ENCODE data around the gene SCNN1G. TPM values are rescaled to one million over a fixed set of nuclear protein-coding genes. Genes with fewer than 3 reads are reported as not detected.
A peak's percentile ranks its signal among the peaks of the same experiment; 100 is the strongest.

The SCNN1G gene
- total RNA-seq, 1 experiment from 2014 or later: not detected

DNA sequence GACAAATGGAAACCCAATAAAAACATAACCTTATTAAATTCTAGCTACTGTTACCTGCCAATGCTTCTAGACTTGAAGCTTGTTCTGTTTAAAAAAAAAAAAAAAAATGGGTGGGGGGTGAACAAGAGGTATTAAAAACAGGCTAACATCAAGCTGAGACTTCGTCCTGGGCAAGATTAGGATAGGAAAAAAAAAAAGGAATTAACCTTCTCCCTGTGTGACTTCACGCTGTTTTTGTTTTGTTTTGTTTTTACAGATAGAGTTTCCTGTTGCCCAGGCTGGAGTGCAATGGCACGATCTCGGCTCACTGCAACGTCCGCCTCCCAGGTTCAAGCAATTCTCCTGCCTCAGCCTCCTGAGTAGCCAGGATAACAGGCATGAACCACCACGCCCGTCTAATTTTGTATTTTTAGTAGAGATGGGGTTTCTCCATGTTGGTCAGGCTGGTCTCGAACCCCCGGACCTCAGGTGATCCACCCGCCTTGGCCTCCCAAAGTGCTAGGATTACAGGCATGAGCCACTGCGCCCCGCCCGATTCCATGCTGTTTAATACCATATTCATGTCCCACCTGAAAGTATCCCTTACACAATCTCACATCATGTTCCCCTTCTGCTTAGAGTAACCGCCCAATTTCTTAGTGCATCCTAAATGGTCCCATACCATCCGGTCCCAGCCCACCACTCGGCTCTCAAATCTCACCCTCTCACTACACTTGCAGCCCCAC is 35.5 kb upstream of the SCNN1G start:
- DNase-seq (ENCODE audit: low read depth, low spot score) (no peak), ATAC-seq (no peak)
- TF ChIP-seq, protein P1, sequence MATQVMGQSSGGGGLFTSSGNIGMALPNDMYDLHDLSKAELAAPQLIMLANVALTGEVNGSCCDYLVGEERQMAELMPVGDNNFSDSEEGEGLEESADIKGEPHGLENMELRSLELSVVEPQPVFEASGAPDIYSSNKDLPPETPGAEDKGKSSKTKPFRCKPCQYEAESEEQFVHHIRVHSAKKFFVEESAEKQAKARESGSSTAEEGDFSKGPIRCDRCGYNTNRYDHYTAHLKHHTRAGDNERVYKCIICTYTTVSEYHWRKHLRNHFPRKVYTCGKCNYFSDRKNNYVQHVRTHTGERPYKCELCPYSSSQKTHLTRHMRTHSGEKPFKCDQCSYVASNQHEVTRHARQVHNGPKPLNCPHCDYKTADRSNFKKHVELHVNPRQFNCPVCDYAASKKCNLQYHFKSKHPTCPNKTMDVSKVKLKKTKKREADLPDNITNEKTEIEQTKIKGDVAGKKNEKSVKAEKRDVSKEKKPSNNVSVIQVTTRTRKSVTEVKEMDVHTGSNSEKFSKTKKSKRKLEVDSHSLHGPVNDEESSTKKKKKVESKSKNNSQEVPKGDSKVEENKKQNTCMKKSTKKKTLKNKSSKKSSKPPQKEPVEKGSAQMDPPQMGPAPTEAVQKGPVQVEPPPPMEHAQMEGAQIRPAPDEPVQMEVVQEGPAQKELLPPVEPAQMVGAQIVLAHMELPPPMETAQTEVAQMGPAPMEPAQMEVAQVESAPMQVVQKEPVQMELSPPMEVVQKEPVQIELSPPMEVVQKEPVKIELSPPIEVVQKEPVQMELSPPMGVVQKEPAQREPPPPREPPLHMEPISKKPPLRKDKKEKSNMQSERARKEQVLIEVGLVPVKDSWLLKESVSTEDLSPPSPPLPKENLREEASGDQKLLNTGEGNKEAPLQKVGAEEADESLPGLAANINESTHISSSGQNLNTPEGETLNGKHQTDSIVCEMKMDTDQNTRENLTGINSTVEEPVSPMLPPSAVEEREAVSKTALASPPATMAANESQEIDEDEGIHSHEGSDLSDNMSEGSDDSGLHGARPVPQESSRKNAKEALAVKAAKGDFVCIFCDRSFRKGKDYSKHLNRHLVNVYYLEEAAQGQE (IDR thresholded peaks at IDR 0.05; ENCODE audit: low read depth): no peak
- no peak for TF ChIP-seq SP1 (IDR thresholded peaks at IDR 0.05; ENCODE audit: low read depth)
- TF ChIP-seq SRF (IDR thresholded peaks at IDR 0.05; ENCODE audit: low read depth): no peak
- no peak for TF ChIP-seq TCF7L2 (IDR thresholded peaks at IDR 0.05; ENCODE audit: borderline replicate concordance, extremely low read depth, insufficient read depth, insufficient read length)
- TF ChIP-seq, protein P2, sequence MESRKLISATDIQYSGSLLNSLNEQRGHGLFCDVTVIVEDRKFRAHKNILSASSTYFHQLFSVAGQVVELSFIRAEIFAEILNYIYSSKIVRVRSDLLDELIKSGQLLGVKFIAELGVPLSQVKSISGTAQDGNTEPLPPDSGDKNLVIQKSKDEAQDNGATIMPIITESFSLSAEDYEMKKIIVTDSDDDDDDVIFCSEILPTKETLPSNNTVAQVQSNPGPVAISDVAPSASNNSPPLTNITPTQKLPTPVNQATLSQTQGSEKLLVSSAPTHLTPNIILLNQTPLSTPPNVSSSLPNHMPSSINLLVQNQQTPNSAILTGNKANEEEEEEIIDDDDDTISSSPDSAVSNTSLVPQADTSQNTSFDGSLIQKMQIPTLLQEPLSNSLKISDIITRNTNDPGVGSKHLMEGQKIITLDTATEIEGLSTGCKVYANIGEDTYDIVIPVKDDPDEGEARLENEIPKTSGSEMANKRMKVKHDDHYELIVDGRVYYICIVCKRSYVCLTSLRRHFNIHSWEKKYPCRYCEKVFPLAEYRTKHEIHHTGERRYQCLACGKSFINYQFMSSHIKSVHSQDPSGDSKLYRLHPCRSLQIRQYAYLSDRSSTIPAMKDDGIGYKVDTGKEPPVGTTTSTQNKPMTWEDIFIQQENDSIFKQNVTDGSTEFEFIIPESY (IDR thresholded peaks at IDR 0.05; ENCODE audit: extremely low read depth, insufficient replicate concordance, low read length): no peak
- ChIA-PET CTCF (interaction anchor here (0.7 kb wide), 1 partner anchor 34 kb away, joined by 3 read pairs; no protein-coding TSS in a partner anchor), POLR2A (no interaction called here), RAD21 (ENCODE audit: low non-redundant PET in 1 of 2, low total read pairs in 2 of 2, uncharacterized antibody in 2 of 2, unreplicated experiment in 2 of 2) (no interaction called here)
- intact Hi-C loops (cut with micrococcal nuclease): no loop called here
- peaks cover 65% of the 10 kb centered on the region for H3K79me2 ChIP-seq (ENCODE audit: insufficient read depth, low read length)
- H3K4me2 ChIP-seq (ENCODE audit: low read length): peak overlapping the region; percentile 100
- H2AFZ ChIP-seq (ENCODE audit: low read depth, low read length, poor library complexity, severe bottlenecking): no peak overlapping the region
- no peaks in the 10 kb centered on the region for H3K27me3 ChIP-seq (ENCODE audit: insufficient read depth, low read length)
- no peak overlapping the region for H3K9ac ChIP-seq (ENCODE audit: low read length)
- H4K20me1 ChIP-seq (ENCODE audit: insufficient read depth): no peaks in the 10 kb centered on the region
- H3K36me3 ChIP-seq (ENCODE audit: control insufficient read depth in 1 of 2, insufficient read depth in 2 of 2, low read length in 2 of 2): no peaks in the 10 kb centered on the region
- peaks cover 17 to 31% of the 10 kb centered on the region in 2 experiments for H3K4me1 ChIP-seq (ENCODE audit: control insufficient read depth in 1 of 2, insufficient read depth in 2 of 2, low read length in 2 of 2)
- H3K9me2 ChIP-seq (ENCODE audit: insufficient read depth): no peaks in the 10 kb centered on the region
- H3K27ac ChIP-seq (ENCODE audit: low read depth, low read length): no peak overlapping the region
- H3K4me3 ChIP-seq (replicated peaks in 1 of 2; ENCODE audit: low read depth in 1 of 2, low read length in 2 of 2): 0 out of 4 replicates have a peak overlapping the region, but pooled peaks of 1 of the 2 experiments have one; percentile 91
- no TSS peak for BruUV-seq (replicated peaks)
- no peaks in the 10 kb centered on the region for H3K9me3 ChIP-seq (ENCODE audit: control insufficient read depth in 1 of 2, insufficient read depth in 1 of 2, low read depth in 1 of 2, low read length in 2 of 2)

All from HCT116 (cell line).